ENCODE data around the gene C6orf47.

DNA sequence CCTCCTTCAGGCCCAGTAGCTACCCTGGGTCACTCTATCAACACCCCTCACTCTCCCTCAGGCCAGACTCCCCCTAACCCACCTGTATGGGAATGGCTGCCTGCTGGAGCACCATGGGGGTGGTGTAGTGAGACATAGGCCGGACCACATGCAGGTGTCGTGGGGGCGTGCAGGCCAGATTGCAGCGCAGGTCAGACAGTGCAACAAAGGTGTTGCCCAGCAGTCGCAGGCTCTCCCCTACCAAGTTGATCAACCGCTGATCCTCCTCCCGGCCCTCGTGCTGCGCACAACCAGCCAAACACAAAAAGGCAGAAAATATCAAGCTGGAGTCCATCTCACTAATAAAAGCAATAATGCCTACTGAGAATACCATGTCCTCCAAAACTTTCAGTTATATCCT lies 15.3 kb downstream of the C6orf47 start:
- TF ChIP-seq, protein P1, sequence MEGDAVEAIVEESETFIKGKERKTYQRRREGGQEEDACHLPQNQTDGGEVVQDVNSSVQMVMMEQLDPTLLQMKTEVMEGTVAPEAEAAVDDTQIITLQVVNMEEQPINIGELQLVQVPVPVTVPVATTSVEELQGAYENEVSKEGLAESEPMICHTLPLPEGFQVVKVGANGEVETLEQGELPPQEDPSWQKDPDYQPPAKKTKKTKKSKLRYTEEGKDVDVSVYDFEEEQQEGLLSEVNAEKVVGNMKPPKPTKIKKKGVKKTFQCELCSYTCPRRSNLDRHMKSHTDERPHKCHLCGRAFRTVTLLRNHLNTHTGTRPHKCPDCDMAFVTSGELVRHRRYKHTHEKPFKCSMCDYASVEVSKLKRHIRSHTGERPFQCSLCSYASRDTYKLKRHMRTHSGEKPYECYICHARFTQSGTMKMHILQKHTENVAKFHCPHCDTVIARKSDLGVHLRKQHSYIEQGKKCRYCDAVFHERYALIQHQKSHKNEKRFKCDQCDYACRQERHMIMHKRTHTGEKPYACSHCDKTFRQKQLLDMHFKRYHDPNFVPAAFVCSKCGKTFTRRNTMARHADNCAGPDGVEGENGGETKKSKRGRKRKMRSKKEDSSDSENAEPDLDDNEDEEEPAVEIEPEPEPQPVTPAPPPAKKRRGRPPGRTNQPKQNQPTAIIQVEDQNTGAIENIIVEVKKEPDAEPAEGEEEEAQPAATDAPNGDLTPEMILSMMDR (IDR thresholded peaks at IDR 0.05; ENCODE audit: low read length) = no peak
- TF ChIP-seq EZH2 (IDR thresholded peaks at IDR 0.05; ENCODE audit: borderline replicate concordance, low read length) = no peak

All from OCI-LY1 (cell line).